HEK293 (cell line): ENCODE results near the gene MMS19.

Experiments
- CTCF ChIA-PET: fragments of 350-600 bp; formaldehyde crosslinking; extraction: SDS; loops from one replicate; lab custom pipeline; 2021; ENCODE audit warnings: antibody characterized with exemption; lab: Yijun Ruan, JAX
- POLR2A ChIA-PET: fragments of 300-600 bp; formaldehyde crosslinking; extraction: SDS; loops from one replicate; lab custom pipeline; 2020; ENCODE audit warnings: antibody characterized with exemption, inconsistent platforms; lab: Yijun Ruan, JAX
- H3K27ac ChIP-seq: fragments of 200-500 bp; sonication (Bioruptor generic); 2 replicates; pipeline ENCODE4 v1.5.1; 2014; ENCODE audit warnings: low read depth, low read length, control low read depth, inconsistent platforms; ENCODE audit errors: extremely low read depth
- H3K36me3 ChIP-seq, 2 experiments: fragments of 200-500 bp in 1 of 2; sonication (Bioruptor generic) in 1 of 2; 1 replicate in 1 of 2; 2 replicates in 1 of 2; pipeline ENCODE4 v1.5.1; 2014 to 2017; ENCODE audit warnings: inconsistent platforms in 2 of 2, low read length in 2 of 2; ENCODE audit not compliant: control insufficient read depth in 2 of 2, insufficient read depth in 1 of 2
- H3K4me1 ChIP-seq: fragments of 200-500 bp; sonication (Bioruptor generic); 2 replicates; pipeline ENCODE4 v1.5.1; 2014; ENCODE audit warnings: mild to moderate bottlenecking, low read length, inconsistent platforms; ENCODE audit not compliant: control insufficient read depth, insufficient read depth
- H3K4me3 ChIP-seq: 2 replicates; pipeline ENCODE4 v1.5.1; 2011; ENCODE audit warnings: low read depth, mild to moderate bottlenecking, control low read depth, low read length, moderate library complexity
- H3K9me3 ChIP-seq: fragments of 200-500 bp; sonication (Bioruptor generic); 2 replicates; pipeline ENCODE4 v1.5.1; 2014; ENCODE audit warnings: low read depth, low read length, inconsistent platforms; ENCODE audit not compliant: control insufficient read depth, insufficient read depth
- BCL6B ChIP-seq: fragments of 450-650 bp; formaldehyde crosslinking; IDR thresholded peaks from 2 replicates; pipeline ENCODE4 v1.5.1; 2017; ENCODE audit warnings: missing biosample characterization, missing genetic modification characterization
- PRDM1 ChIP-seq: fragments of 450-650 bp; formaldehyde crosslinking; IDR thresholded peaks from 2 replicates; pipeline ENCODE4; 2016; ENCODE audit warnings: missing biosample characterization, missing genetic modification characterization
- ZBTB17 ChIP-seq: fragments of 450-650 bp; formaldehyde crosslinking; IDR thresholded peaks from 2 replicates; pipeline ENCODE4 v1.5.1; 2016; ENCODE audit warnings: missing biosample characterization, missing genetic modification characterization
- ZBTB8A ChIP-seq: fragments of 450-650 bp; formaldehyde crosslinking; IDR thresholded peaks from 2 replicates; pipeline ENCODE4 v1.5.1; 2016; ENCODE audit warnings: missing biosample characterization, missing genetic modification characterization
- ZFP37 ChIP-seq: fragments of 450-650 bp; formaldehyde crosslinking; IDR thresholded peaks from 2 replicates; pipeline ENCODE4 v1.5.1; 2016; ENCODE audit warnings: missing biosample characterization, missing genetic modification characterization
- ZNF132 ChIP-seq: fragments of 450-650 bp; formaldehyde crosslinking; IDR thresholded peaks from 2 replicates; pipeline ENCODE4 v1.5.1; 2017; ENCODE audit warnings: missing biosample characterization, missing genetic modification characterization, borderline replicate concordance
- ZNF146 ChIP-seq: fragments of 450-650 bp; formaldehyde crosslinking; IDR thresholded peaks from 2 replicates; pipeline ENCODE4 v1.5.1; 2016; ENCODE audit warnings: missing biosample characterization, missing genetic modification characterization
- ZNF2 ChIP-seq: fragments of 450-650 bp; formaldehyde crosslinking; IDR thresholded peaks from 2 replicates; pipeline ENCODE4 v1.5.1; 2016; ENCODE audit warnings: missing biosample characterization, missing genetic modification characterization
- ZNF391 ChIP-seq: fragments of 450-650 bp; formaldehyde crosslinking; IDR thresholded peaks from 2 replicates; pipeline ENCODE4 v1.5.1; 2016; ENCODE audit warnings: low read depth, missing biosample characterization, missing genetic modification characterization, borderline replicate concordance
- ZNF398 ChIP-seq: fragments of 450-650 bp; formaldehyde crosslinking; IDR thresholded peaks from 2 replicates; pipeline ENCODE4 v1.5.1; 2017; ENCODE audit warnings: missing biosample characterization, missing genetic modification characterization
- ZNF473 ChIP-seq: fragments of 450-650 bp; formaldehyde crosslinking; IDR thresholded peaks from 2 replicates; pipeline ENCODE4 v1.5.1; 2017; ENCODE audit warnings: missing biosample characterization, missing genetic modification characterization
- ZNF624 ChIP-seq: fragments of 450-650 bp; formaldehyde crosslinking; IDR thresholded peaks from 2 replicates; pipeline ENCODE4 v1.5.1; 2017; ENCODE audit warnings: missing biosample characterization, missing genetic modification characterization
- ZNF843 ChIP-seq: fragments of 450-650 bp; formaldehyde crosslinking; IDR thresholded peaks from 2 replicates; pipeline ENCODE4 v1.5.1; 2016; ENCODE audit warnings: missing biosample characterization, missing genetic modification characterization

The MMS19 gene

GRCh38 chr10:97522071-97522470 is 23.8 kb upstream of the MMS19 start (continued):
- TF ChIP-seq ZNF2 (no peak), ZNF473 (tag by site-specific recombination) (no peak), ZNF146 (tag by site-specific recombination) (no peak), ZBTB8A (tag by site-specific recombination) (no peak)
- TF ChIP-seq, all 188 proteins: peak for 0

GRCh38 chr10:97520978-97521761 is 22.9 kb upstream of the MMS19 start:
- ChIA-PET POLR2A (no interaction called here), CTCF (interaction anchor here (0.6 to 1.7 kb wide), 4 partner anchors 13 to 50 kb away, joined by 3 to 5 read pairs (median 4); no protein-coding TSS in a partner anchor)
- H3K27ac ChIP-seq = no peak overlapping the region
- no peaks in the 10 kb centered on the region for H3K36me3 ChIP-seq
- no peaks in the 10 kb centered on the region for H3K4me1 ChIP-seq
- peak; percentile 64; the same call in 1 of the 2 replicates for TF ChIP-seq ZBTB17 (tag by site-specific recombination)
- no peak for TF ChIP-seq ZFP37
- no peak for TF ChIP-seq ZNF391 (tag by site-specific recombination)
- TF ChIP-seq ZNF132 (tag by site-specific recombination) = no peak
- TF ChIP-seq, all 188 proteins: peak for 1
- no peak overlapping the region for H3K4me3 ChIP-seq
- no peaks in the 10 kb centered on the region for H3K9me3 ChIP-seq

GRCh38 chr10:97520520-97520919 is 22.3 kb upstream of the MMS19 start:
- Histone ChIP-seq H3K4me3 (no peak overlapping the region), H3K36me3 (no peaks in the 10 kb centered on the region), H3K9me3 (no peaks in the 10 kb centered on the region), H3K4me1 (no peaks in the 10 kb centered on the region), H3K27ac (no peak overlapping the region)
- ChIA-PET CTCF (interaction anchor here (1.4 to 1.7 kb wide), 2 partner anchors 14 to 19 kb away, joined by 4 to 5 read pairs; no protein-coding TSS in a partner anchor), POLR2A (no interaction called here)
- TF ChIP-seq ZNF624 (tag by site-specific recombination) = no peak
- TF ChIP-seq ZNF843 = no peak
- no peak for TF ChIP-seq BCL6B (tag by site-specific recombination)
- TF ChIP-seq PRDM1 (tag by site-specific recombination) = no peak

GRCh38 chr10:97519342-97519741 is 21.1 kb upstream of the MMS19 start:
- POLR2A ChIA-PET = no interaction called here
- Histone ChIP-seq H3K4me1 (no peaks in the 10 kb centered on the region), H3K27ac (no peak overlapping the region), H3K4me3 (no peak overlapping the region), H3K9me3 (no peaks in the 10 kb centered on the region)
- CTCF ChIA-PET = interaction anchor here (0.8 to 1.7 kb wide), 3 partner anchors 15 to 35 kb away, joined by 3 to 8 read pairs (median 4); no protein-coding TSS in a partner anchor
- no peak for TF ChIP-seq ZNF398 (tag by site-specific recombination)
- TF ChIP-seq, all 188 proteins: peak for 0
- H3K36me3 ChIP-seq = no peaks in the 10 kb centered on the region
